ENCODE results near the gene SIRT1. TPM values are rescaled to one million over a fixed set of nuclear protein-coding genes. Genes with fewer than 3 reads are reported as not detected.

Gene SIRT1
- total RNA-seq, 1 donor from 2014 or later, result 17.1 TPM

DNA sequence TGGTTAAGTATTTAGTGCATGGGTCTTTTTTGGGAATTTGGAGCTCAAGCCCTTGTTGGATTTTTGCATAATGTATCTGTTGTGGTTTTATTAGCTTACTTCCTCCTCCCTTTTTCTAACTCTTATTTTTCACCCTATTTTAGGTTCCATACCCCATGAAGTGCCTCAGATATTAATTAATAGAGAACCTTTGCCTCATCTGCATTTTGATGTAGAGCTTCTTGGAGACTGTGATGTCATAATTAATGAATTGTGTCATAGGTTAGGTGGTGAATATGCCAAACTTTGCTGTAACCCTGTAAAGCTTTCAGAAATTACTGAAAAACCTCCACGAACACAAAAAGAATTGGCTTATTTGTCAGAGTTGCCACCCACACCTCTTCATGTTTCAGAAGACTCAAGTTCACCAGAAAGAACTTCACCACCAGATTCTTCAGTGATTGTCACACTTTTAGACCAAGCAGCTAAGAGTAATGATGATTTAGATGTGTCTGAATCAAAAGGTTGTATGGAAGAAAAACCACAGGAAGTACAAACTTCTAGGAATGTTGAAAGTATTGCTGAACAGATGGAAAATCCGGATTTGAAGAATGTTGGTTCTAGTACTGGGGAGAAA lies 28.0 kb downstream of the SIRT1 start:
- no peak for TF ChIP-seq CTCF (IDR thresholded peaks at IDR 0.05)
- Mint-ChIP-seq H3K27me3 (ENCODE audit: low read depth) (no peaks in the 10 kb centered on the region), H3K4me3 (ENCODE audit: unreplicated experiment) (no peak overlapping the region), H3K4me1 (ENCODE audit: low read depth) (peaks cover 14% of the 10 kb centered on the region), H3K36me3 (ENCODE audit: low read depth) (peaks cover 37% of the 10 kb centered on the region), H3K27ac (ENCODE audit: unreplicated experiment) (no peak overlapping the region), H3K9me3 (ENCODE audit: low read depth) (no peaks in the 10 kb centered on the region)
- DNase-seq (ENCODE audit: low spot score), result no peak

- Mint-ChIP-seq H3K36me3 (ENCODE audit: low read depth) (peaks cover 24% of the 10 kb centered on the region), H3K27ac (ENCODE audit: unreplicated experiment) (no peak overlapping the region), H3K4me1 (ENCODE audit: low read depth) (peaks cover 14% of the 10 kb centered on the region), H3K9me3 (ENCODE audit: low read depth) (no peaks in the 10 kb centered on the region), H3K4me3 (ENCODE audit: unreplicated experiment) (no peak overlapping the region), H3K27me3 (ENCODE audit: low read depth) (no peaks in the 10 kb centered on the region)
- no peak for TF ChIP-seq CTCF (IDR thresholded peaks at IDR 0.05)
- no peak for DNase-seq (ENCODE audit: low spot score)
Measured at GRCh38 chr10:67914777-67915340, 30.4 kb downstream of the SIRT1 start.

- peaks cover 11% of the 10 kb centered on the region for H3K4me1 Mint-ChIP-seq (ENCODE audit: low read depth)
- H3K27ac Mint-ChIP-seq (ENCODE audit: unreplicated experiment), result no peak overlapping the region
- H3K9me3 Mint-ChIP-seq (ENCODE audit: low read depth), result no peaks in the 10 kb centered on the region
- DNase-seq (ENCODE audit: low spot score), result no peak
- no peak overlapping the region for H3K4me3 Mint-ChIP-seq (ENCODE audit: unreplicated experiment)
- peaks cover 19% of the 10 kb centered on the region for H3K36me3 Mint-ChIP-seq (ENCODE audit: low read depth)
- TF ChIP-seq CTCF (IDR thresholded peaks at IDR 0.05), result no peak
- H3K27me3 Mint-ChIP-seq (ENCODE audit: low read depth), result no peaks in the 10 kb centered on the region
Measured at GRCh38 chr10:67917169-67917568, 32.7 kb downstream of the SIRT1 start.

DNA sequence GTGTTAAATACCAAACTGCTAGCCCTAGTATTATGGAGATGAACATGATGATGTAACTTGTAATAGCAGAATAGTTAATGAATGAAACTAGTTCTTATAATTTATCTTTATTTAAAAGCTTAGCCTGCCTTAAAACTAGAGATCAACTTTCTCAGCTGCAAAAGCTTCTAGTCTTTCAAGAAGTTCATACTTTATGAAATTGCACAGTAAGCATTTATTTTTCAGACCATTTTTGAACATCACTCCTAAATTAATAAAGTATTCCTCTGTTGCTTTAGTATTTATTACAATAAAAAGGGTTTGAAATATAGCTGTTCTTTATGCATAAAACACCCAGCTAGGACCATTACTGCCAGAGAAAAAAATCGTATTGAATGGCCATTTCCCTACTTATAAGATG lies 33.2 kb downstream of the SIRT1 start:
- no peak for TF ChIP-seq CTCF (IDR thresholded peaks at IDR 0.05)
- no peaks in the 10 kb centered on the region for H3K27me3 Mint-ChIP-seq (ENCODE audit: low read depth)
- H3K4me1 Mint-ChIP-seq (ENCODE audit: low read depth), result peaks cover 6% of the 10 kb centered on the region
- no peaks in the 10 kb centered on the region for H3K9me3 Mint-ChIP-seq (ENCODE audit: low read depth)
- H3K4me3 Mint-ChIP-seq (ENCODE audit: unreplicated experiment), result no peak overlapping the region
- no peak overlapping the region for H3K27ac Mint-ChIP-seq (ENCODE audit: unreplicated experiment)
- peaks cover 16% of the 10 kb centered on the region for H3K36me3 Mint-ChIP-seq (ENCODE audit: low read depth)
- no peak for DNase-seq (ENCODE audit: low spot score)

DNA sequence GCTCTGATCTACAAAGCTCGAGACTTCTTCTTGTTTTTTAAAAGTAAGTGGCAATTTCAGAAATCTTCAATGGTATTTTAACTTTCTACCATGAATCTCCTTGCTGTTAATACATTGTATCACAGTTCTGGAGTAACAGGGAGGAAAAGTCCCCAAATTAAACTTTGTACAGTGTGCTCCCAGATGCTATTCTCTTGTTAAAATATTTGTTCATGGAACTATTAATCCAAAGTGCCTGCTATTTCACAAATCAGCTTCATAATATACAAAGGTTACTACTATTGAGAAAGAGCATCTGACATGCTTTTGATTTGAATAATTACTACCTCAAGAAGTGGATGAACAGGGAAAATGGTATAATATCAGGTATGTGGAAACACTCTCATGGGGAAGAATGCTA lies 36.6 kb downstream of the SIRT1 start:
- Mint-ChIP-seq H3K27ac (ENCODE audit: unreplicated experiment) (no peak overlapping the region), H3K36me3 (ENCODE audit: low read depth) (peaks cover 11% of the 10 kb centered on the region), H3K4me3 (ENCODE audit: unreplicated experiment) (no peak overlapping the region), H3K9me3 (ENCODE audit: low read depth) (no peaks in the 10 kb centered on the region), H3K4me1 (ENCODE audit: low read depth) (no peaks in the 10 kb centered on the region), H3K27me3 (ENCODE audit: low read depth) (no peaks in the 10 kb centered on the region)
- no peak for TF ChIP-seq CTCF (IDR thresholded peaks at IDR 0.05)
- DNase-seq (ENCODE audit: low spot score), result no peak
